NCI-H1417 (cell line): ENCODE data around the gene CCT7.
"Not testable (repeated sequence)": the region's sequence is repeated elsewhere in the genome, so short reads cannot be mapped to it uniquely, and the experiment has no call there.

Experiments used
- DNase-seq, 3 experiments: peaks; one replicate each; lab custom pipeline; 2025; lab: John Stamatoyannopoulos, UW

The CCT7 gene

DNA sequence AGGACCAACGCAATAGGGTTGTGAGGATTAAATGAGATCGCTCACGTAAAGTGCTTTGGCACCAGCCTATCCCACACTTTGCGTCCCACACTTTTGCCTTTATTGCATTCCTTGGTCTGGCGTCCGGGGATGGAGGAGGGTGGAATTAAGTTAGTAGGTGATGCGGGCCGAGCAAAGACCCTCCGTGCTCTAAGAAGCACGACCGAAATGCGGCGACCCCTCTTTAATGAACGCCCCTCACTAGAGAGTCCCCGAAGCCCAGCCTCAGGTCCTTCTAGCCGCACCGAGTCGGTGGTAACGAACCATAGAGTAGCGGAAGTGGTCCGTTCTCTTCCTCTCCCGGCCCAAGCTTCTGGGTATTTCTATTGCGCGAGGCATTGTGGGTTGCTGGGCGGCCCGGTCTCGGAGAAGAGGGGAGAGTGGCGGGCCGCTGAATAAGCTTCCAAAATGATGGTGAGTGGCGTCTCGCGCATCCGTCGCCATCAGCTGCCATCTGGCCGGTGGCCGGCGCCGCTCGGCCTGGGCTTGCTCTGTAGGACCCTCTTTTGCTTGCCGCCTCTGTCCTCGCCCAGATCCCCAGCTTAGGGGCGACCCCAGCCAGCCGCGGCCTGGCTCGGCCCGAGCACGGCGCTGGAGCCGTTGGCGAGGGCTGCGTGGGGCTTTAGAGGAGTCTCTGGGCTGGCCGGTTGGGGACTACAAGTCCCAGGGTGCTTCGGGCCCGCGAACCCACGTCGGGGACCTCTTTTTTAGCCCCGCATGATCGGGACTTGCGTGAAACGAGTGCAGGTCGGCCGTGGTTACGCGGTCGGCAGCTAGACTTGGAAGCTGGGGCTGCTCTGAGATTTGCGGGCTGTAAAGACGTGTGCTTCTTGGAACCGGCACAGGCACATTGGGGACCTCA is at the start of gene CCT7:
Gene CCT7, plus strand, starts transcription at position 377 of the 901 bp plus-strand sequence. Its CDS starts 71 bp downstream, at position 448.
- peak; percentile 84 to 97 (median 94) for DNase-seq

DNA sequence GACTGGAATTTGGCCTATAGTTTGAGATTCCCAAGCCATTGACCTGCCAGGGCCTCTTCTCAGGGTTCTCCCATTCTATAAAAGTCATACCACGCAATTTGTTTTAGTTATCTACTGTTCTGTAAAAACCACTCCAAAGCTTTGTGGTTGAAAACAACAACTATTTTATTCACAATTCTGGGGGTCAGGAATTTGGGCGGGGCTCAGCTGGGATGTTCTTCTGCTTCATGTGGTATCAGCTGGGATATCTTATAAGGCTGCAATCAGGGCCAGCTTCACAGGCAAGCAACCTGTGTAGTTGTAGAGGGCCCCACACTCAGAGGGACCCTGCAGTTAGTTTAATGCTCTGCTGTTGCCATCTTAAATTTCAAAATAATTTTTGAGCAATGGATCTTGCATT is 48.1 kb upstream of the CCT7 start:
- DNase-seq: no peak

DNA sequence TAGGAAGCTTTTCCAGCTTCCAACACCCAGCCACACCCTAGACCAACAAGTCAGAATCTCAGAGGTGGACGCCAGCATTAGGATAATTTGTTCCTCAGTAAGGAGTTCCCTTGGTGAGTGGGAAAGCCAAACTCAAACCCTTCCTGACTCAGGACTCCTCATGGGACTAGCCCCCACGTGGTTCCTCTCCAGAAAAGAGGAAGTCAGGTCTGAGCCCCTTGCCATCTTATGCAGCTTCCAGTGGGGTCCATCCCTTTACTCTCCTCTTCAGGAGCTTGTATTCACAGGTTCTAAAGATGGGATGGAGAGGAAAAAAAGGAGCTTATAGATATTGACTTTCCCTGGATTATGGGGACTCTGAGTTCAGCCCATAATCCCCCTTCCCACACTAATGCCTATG is 46.6 kb upstream of the CCT7 start:
- no peak for DNase-seq

DNA sequence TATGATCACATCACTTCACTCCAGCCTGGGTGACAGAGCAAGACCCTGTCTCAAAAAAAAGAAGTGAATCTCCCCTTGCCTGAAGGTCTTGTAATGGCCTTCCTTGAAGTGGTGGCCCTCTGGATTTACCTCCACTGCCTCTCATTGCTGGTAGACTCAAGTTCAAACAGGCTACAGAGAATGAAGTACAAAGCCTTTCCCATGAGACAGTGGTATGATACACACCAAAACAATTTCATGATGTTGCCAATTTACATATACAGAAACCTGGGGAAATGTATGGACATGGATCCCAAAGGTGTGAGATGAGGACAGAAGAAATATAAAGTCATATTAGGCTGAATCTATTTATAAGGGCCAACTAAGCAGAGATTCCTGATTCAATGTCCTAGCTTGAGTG is 36.5 kb upstream of the CCT7 start:
- DNase-seq: no peak

DNA sequence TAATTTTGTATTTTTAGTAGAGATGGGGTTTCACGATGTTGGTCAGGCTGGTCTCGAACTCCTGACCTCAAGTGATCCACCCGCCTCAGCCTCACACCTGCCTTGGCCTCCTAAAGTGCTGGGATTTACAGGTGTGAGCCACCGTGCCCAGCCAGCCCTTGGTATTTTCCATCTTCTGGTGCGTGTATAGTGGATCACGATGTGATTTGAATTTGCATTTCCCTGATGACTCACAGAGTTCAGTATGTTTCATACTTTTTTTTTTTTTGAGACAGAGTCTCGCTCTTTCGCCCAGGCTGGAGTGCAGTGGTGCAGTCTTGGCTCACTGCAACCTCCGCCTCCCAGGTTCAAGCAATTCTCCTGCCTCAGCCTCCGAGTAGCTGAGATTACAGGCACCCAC is 33.8 kb upstream of the CCT7 start:
- DNase-seq: not testable (repeated sequence)

DNA sequence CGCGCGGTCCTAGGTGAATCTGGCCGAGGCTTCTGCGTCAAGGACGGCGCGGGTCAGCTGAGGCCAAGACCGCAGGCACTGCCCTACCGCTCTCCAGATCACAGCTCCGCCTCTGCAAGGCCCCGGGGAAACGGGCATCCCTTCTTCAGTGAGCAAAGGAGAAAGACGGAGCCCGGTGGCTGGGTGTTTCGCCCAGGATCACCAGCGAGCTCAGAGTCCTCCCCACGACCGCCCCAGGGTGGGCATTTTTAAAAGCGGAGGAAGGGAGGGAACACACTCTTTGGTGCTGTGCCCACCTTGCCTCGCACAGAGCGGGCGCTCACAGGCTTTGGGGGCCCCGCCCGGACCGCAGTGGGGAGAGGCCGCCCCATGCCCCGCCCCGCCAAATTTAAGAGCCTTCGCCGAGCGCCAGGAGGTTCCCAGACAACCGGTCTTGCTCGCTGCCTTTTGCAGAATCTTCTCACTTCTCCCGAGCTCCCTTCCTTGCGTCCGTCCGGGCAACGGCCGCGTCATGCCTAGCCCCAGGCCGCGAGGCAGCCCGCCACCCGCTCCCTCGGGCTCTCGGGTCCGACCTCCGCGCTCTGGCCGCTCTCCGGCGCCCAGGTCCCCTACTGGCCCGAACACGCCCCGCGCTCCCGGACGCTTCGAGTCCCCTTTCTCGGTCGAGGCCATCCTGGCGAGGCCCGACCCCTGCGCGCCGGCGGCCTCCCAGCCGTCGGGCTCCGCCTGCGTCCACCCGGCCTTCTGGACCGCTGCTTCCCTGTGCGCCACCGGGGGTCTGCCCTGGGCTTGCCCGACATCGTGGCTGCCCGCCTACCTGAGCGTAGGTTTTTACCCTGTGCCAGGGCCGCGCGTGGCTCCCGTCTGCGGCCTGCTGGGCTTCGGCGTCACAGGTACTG is 31.7 kb upstream of the CCT7 start, which contains the start of gene NOTO:
Gene NOTO, plus strand, starts transcription at position 419 of the 899 bp plus-strand sequence. Its CDS starts 93 bp downstream, at position 512.
- DNase-seq: peak in 1 of 3 experiments; percentile 36

DNA sequence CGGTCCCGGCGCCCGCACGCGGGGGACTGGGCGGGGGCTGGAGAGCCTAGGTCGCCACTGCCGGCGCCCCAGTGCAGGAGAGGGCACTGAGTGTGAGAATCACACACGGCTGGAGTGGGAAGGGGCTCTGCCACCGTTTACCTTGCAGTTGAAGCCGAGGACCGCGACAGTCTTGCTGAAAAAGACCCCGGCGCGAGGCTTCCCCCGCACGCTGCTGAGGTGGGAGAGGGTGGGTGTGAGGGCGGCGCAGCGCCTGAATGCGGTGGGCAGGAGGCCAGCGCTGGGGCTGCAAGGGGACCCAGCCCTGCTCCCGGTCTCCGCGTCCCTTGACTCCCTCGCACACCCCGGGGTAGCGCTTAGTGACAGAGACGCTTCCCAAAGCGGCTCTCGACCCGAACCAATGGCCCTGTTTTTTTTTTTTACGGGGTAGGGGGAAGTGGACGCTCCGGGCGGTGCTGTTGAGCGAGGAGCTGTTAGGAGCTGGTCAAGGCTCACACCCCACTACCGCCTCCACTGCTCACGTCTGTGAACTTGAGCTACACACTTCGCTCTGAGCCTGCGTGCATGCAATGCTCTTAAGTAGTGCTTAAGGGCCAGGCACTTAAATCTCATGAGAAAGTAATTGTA is 30.9 kb upstream of the CCT7 start:
- DNase-seq: peak; percentile 26 to 49 (median 41)

DNA sequence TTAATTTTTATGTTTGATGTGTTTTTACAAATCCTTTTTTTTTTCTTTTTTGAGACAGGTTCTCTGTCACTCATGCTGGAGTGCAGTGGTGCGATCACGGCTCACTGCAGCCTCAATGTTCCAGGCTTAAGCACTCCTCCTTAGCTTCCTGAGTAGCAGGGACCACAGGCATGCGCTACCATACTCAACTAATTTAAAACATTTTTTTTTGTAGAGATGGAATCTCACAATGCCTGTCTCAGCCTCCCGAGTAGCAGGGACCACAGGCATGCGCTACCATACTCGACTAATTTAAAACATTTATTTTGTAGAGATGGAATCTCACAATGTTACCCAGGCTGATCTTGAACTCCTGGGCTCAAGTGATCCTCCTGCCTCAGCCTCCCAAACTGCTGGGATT is 28.5 kb upstream of the CCT7 start:
- no peak for DNase-seq

DNA sequence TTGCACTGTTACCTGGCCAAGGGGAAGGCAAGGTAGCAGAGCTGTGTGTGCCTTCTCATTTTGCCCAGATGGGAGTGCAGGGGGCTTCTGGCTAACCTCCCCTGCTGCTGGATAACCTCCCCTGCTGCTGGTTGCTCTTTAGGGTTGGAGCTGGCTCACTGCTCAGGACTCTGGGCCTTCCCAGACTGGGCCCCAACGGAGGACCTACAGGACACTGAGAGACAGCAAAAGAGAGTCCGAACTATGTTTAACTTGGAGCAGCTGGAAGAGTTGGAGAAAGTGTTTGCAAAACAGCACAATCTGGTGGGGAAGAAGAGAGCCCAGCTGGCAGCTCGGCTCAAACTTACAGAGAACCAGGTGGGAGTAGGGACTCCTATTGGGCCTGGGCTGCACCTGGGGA is 25.9 kb upstream of the CCT7 start:
- no peak for DNase-seq

DNA sequence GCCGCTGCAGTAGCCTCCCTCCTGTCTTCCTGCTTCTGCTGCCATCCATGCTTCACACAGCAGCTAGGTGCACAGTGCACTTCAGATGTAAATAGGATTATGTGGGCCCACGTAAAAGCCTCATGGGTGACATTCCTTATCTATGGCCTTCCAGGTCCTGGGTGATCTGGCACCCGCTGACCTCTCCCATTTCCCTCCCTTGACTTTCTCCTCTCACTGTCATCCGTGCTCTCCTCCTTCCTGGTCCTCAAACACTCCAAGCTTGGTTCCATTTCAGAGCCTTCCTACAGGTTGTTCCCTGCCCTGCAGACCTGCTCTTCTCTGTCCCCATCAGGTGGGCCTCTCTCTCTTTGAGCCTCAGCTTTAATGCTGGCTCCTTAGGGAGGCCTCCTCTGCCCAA is 24.1 kb upstream of the CCT7 start:
- no peak for DNase-seq

DNA sequence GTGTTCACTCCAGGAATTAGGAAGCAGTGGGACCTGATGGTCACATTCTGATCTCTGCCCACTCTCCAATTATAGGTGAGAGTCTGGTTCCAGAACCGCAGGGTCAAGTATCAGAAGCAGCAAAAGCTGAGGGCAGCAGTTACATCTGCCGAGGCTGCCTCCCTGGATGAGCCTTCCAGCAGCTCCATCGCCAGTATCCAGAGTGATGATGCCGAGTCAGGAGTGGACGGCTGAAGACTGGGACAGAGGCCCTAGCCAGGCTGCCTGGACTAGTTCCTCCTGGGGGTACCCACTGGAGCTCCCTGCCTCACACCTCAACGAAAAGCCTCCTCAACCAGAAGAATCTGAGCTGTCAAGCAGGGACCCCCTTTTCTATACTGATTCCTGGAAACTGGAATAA is 23.4 kb upstream of the CCT7 start:
- DNase-seq: no peak

DNA sequence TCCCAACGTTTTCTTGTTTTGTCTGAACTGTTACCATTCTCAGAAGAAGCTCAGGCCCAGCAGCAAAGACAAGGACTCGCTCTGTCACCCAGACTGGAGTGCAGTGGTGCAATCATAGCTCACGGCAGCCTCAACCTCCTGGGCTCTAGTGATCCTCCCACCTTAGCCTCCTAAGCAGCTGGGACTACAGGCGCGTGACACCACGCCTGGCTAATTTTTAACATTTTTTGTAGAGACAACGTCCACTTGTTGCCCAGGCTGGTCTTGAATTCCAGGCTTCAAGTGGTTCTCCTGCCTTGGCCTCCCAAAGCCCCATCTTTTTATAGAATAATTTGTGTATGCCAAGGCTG is 22.0 kb upstream of the CCT7 start:
- no peak for DNase-seq

DNA sequence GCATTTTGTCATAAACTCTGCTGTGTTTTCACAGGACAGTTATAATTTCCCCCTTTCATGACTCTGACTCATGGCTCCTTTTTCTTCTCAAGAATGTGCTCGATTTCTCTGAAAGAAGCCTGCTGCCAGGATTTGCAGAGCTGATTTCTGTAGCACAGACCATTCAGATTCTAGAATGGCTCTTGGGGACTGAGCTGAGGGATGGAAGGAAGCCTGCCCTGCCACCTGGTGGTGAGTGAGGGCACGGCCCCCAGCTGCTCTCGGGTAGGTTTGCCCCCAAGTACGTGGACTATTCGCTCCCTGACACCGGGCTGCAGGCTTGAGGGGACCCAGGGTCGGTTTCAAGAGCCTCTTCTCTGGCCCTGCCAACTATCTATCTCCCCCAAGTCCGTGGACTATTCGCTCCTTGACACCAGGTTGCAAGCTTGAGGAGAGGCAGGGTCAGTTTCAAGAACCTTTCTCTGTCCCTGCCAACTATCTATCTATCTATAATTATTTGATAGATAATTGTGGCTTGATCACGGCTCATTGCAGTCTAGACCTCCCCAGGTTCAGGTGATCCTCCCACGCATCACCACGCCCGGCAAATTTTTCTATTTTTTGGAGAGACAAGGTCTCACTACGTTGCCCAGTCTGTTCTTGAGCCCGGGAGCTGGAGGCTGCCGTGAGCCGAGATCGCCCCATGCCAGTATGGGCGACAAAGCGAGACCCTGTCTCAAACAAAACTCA is 21.5 kb upstream of the CCT7 start:
- DNase-seq: peak; percentile 27 to 80 (median 69)

DNA sequence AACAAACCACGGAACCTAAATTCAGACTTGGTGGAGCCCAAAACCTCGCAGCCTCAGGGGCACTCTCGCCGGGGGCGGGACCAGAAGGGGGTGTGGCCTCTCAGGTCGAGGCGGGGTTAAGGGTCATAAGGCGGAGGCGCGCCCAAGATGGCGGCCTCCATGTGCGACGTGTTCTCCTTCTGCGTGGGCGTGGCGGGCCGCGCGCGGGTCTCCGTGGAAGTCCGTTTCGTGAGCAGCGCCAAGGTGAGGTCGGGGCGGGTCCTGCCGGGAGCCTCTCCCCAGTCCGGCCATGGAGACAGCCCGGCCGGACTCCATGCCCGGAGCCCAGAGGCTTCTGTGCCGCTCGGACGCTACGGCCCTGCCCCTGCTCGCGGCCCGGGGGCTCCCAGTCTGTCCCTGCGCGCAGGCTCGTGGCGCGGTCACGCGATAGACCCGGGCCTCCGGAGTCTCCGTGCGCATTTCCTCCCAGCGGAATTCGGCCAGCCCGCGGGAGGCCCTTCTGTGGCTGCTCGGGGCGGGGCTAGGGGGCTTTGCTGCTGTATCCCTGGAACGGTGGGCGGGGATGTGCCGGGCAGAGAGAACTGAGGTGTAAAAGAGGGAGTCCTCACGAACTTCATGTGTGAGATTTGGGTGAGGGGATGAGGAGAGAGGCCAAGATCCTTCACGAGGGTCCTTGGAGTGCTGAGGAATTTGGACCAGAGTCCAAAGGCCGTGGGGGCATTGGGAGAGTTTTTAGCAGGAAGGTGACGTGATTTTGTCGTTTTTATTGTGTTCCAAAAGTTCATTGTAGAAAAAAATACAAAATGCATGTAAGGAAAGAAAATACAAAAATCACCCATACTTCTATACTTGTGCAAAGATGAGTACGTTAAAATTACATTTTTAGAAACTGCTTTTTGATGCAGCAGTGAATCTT is 19.7 kb upstream of the CCT7 start, which contains the start of gene SMYD5:
Gene SMYD5, plus strand, starts transcription at position 126 of the 916 bp plus-strand sequence. Its CDS starts 22 bp downstream, at position 148.
- peak; percentile 72 to 95 (median 95) for DNase-seq

DNA sequence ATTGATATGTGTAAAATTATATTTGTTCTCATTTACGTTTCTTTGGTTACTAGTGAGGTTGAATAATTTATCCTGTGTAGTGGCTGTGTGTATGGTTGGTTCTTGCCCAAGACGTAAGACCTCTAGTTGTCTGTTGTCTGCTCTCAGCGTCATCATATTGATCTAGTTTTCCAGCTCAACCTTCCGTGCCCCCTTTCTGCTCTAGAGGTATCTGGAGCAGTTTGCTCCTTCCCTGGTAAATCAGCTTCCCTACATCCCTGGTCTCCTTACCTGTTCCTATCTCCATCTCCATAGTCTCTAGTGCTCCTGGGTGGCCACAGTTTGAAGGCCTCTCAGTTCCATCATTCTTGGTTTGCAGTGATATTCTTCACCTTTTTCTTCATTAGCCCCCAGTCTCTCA is 18.9 kb upstream of the CCT7 start:
- peak in 1 of 3 experiments; percentile 18 for DNase-seq

DNA sequence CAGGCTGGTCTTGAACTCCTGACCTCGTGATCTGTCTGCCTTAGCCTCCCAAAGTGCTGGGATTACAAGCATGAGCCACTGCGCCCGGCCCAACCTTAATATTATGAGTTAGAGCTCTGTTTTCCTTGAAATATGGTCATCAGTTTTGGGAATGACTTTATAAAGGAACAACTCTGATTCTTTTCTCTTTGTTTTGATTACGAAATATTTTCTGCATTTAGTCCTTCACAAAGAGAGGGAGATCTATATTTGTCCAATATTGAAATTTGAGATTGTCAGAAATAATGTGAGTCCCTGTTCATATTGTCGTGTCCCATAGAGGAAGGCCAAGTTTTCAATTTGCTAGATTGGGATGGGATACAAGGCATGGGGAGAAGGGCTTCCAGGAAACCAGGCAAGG is 16.9 kb upstream of the CCT7 start:
- DNase-seq: no peak

DNA sequence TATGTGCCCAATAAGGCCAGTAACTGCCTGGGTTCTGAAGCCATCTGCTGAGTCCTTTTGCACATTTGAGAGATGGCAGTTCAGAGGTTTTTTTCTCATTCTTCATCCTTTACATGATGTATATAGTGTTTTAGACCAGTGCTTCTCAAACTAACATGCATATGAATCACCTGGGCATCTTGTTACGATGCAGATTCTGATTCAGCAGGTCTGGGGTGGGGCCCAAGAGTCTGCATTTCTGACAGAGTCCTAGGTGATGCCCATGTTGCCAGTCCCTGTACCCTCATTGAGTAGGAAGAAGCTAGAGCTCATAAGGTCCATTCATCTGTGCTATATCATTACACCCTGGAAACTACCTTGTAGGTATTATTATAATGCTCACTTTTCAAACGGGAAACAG is 16.3 kb upstream of the CCT7 start:
- no peak for DNase-seq

DNA sequence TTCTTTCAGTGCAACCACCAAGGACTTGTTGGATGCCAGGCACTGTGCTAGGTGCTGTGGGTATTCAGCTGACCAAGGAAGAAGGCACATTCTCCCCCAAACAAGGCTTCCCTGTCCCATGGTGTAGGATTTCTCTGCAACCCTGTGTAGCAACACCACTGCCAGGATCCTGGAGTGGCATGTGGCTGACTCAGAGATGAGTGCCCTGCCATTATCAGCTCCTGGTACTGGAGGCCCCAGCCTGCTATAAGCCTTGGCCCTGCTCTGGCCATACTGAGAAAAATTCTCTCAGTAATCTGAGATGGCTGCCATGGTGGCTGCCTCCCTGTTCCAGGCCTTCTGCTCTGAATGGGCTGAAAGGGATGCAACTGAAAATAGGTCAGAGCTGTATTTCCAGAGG is 15.8 kb upstream of the CCT7 start:
- no peak for DNase-seq

DNA sequence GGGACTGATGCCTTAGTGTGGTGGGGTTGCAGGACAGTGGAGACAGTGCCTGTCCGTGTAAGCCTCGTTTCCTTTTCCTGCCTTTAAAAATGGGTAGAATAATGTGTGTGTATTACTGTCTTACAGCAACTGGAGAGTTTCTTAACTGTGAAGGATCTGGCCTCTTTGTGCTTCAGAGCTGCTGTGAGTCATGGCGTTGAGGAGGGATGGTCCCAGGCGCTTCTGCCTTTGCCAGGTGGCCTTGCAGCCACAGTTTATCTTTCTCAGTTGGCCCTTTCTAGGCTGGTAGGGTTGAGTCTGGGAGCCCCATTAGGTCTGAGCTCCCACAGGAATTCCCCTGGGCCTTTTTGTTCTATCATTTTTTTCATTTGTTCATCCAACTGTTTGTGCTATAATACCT is 10.3 kb upstream of the CCT7 start:
- DNase-seq: no peak
